ENCODE results near the gene OR6M1.

OR6M1 gene

GRCh38 chr11:123822599-123822998 is 16.4 kb upstream of the OR6M1 start:
- no peaks in the 10 kb centered on the region for H3K36me3 ChIP-seq (ENCODE audit: control insufficient read depth, insufficient read depth, low read length)
- H3K79me2 ChIP-seq, result no peaks in the 10 kb centered on the region
- no peaks in the 10 kb centered on the region for H3K27me3 ChIP-seq (ENCODE audit: control insufficient read depth, insufficient read depth, low read length)
- no peak for TF ChIP-seq CTCF (IDR thresholded peaks at IDR 0.05)
- H3K4me2 ChIP-seq (ENCODE audit: low read length), result no peak overlapping the region
- H3K27ac ChIP-seq, result no peak overlapping the region
- H2AFZ ChIP-seq, result no peak overlapping the region
- H3K9me3 ChIP-seq (ENCODE audit: control insufficient read depth, low read length), result no peaks in the 10 kb centered on the region
- H3K4me3 ChIP-seq (ENCODE audit: low read depth, low read length), result no peak overlapping the region
- no peaks in the 10 kb centered on the region for H3K4me1 ChIP-seq
- H3K9ac ChIP-seq, result no peak overlapping the region

DNA sequence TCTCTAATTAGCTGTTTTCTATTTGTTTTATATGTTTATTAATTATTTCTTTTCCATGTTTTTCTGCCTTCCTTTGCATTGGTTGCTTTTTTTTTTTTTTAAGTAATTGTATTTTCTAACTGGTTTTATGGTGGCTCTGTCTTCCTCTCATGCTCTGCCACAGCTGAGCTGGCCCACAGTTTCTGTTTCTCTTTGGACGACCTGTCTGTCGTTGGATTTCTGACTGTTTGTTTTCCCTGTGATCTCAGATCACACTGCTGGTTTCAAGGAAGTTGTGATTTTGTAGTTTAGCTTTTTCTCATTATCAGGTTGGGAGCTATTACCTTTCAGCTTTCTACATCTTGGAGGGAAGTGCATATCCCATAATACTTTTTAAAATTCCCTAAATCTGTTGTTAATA is 15.9 kb upstream of the OR6M1 start:
- Histone ChIP-seq H3K27me3 (ENCODE audit: control insufficient read depth, insufficient read depth, low read length) (no peaks in the 10 kb centered on the region), H3K36me3 (ENCODE audit: control insufficient read depth, insufficient read depth, low read length) (no peaks in the 10 kb centered on the region), H3K9me3 (ENCODE audit: control insufficient read depth, low read length) (no peaks in the 10 kb centered on the region), H3K4me3 (ENCODE audit: low read depth, low read length) (no peak overlapping the region), H3K9ac (no peak overlapping the region), H2AFZ (no peak overlapping the region), H3K79me2 (no peaks in the 10 kb centered on the region), H3K27ac (no peak overlapping the region), H3K4me2 (ENCODE audit: low read length) (no peak overlapping the region), H3K4me1 (no peaks in the 10 kb centered on the region)
- no peak for TF ChIP-seq CTCF (IDR thresholded peaks at IDR 0.05)

- no peak overlapping the region for H3K4me3 ChIP-seq (ENCODE audit: low read depth, low read length)
These were observed 9.0 kb upstream of the OR6M1 start for GRCh38 chr11:123815122-123815521.

DNA sequence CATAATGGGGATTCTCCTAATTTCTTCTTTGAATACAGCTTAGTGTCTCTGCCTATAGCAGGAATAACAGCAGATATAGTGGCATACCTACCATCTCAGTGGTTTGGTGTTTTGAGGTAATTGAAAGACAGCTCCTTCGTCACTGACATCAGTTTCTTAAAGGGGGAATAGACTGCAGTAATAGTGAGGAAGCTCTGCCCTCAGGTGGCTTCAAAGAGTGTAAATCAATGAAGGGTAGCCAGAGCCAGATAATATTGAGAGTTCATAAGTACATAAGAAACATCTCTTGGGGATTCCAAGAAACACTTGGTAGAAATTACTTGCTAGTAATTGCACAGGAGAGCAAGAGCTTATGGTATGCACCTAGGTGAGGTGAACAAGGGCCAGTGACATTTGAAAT is 4.4 kb downstream of the OR6M1 start:
- no peaks in the 10 kb centered on the region for H3K4me1 ChIP-seq
- H3K4me2 ChIP-seq (ENCODE audit: low read length), result no peak overlapping the region
- H3K79me2 ChIP-seq, result no peaks in the 10 kb centered on the region
- no peak overlapping the region for H3K27ac ChIP-seq
- no peak overlapping the region for H2AFZ ChIP-seq
- no peaks in the 10 kb centered on the region for H3K9me3 ChIP-seq (ENCODE audit: control insufficient read depth, low read length)
- no peaks in the 10 kb centered on the region for H3K36me3 ChIP-seq (ENCODE audit: control insufficient read depth, insufficient read depth, low read length)
- no peak overlapping the region for H3K9ac ChIP-seq
- TF ChIP-seq CTCF (IDR thresholded peaks at IDR 0.05), result no peak
- no peak overlapping the region for H3K4me3 ChIP-seq (ENCODE audit: low read depth, low read length)
- no peaks in the 10 kb centered on the region for H3K27me3 ChIP-seq (ENCODE audit: control insufficient read depth, insufficient read depth, low read length)

More at GRCh38 chr11:123815122-123815521, 9.0 kb upstream of the OR6M1 start:
- H3K27ac ChIP-seq, result no peak overlapping the region
- H3K4me1 ChIP-seq, result no peaks in the 10 kb centered on the region
- H3K27me3 ChIP-seq (ENCODE audit: control insufficient read depth, insufficient read depth, low read length), result no peaks in the 10 kb centered on the region
- H3K9me3 ChIP-seq (ENCODE audit: control insufficient read depth, low read length), result no peaks in the 10 kb centered on the region
- TF ChIP-seq CTCF (IDR thresholded peaks at IDR 0.05), result no peak
- no peak overlapping the region for H3K9ac ChIP-seq
- no peaks in the 10 kb centered on the region for H3K79me2 ChIP-seq
- no peak overlapping the region for H3K4me2 ChIP-seq (ENCODE audit: low read length)
- H3K36me3 ChIP-seq (ENCODE audit: control insufficient read depth, insufficient read depth, low read length), result no peaks in the 10 kb centered on the region
- H2AFZ ChIP-seq, result no peak overlapping the region

GRCh38 chr11:123800036-123800435 is 6.1 kb downstream of the OR6M1 start:
- Histone ChIP-seq H3K4me1 (no peaks in the 10 kb centered on the region), H3K27ac (no peak overlapping the region), H3K9me3 (ENCODE audit: control insufficient read depth, low read length) (no peaks in the 10 kb centered on the region), H2AFZ (no peak overlapping the region), H3K27me3 (ENCODE audit: control insufficient read depth, insufficient read depth, low read length) (no peaks in the 10 kb centered on the region), H3K4me3 (ENCODE audit: low read depth, low read length) (no peak overlapping the region), H3K79me2 (no peaks in the 10 kb centered on the region), H3K4me2 (ENCODE audit: low read length) (no peak overlapping the region), H3K36me3 (ENCODE audit: control insufficient read depth, insufficient read depth, low read length) (no peaks in the 10 kb centered on the region), H3K9ac (no peak overlapping the region)
- no peak for TF ChIP-seq CTCF (IDR thresholded peaks at IDR 0.05)

All from parathyroid adenoma (tissue), 2 donors.